Activated naive CD8-positive, alpha-beta T cell treated with anti-CD3 and anti-CD28 coated beads, Interleukin-2, amount 10 ng/mL, durations not matched to agents 7 days and 5 days (primary cell): ENCODE results near the gene ALG9. TPM values are rescaled to one million over a fixed set of nuclear protein-coding genes. Genes with fewer than 3 reads are reported as not detected.
A peak's percentile ranks its signal among the peaks of the same experiment; 100 is the strongest.

ENCODE experiments used
- ATAC-seq: fragments of 150-1000 bp; cut with Tn5 transposase; one replicate; pipeline ENCODE4 v1.10.0; 2021; ENCODE audit warnings: low read depth, moderate library complexity
- POLR2A ChIA-PET: fragments of 350-600 bp; sonication (Branson Sonifier 250); formaldehyde crosslinking; loops from one replicate; lab custom pipeline; 2021; ENCODE audit warnings: antibody characterized with exemption; lab: Charles Lee
- DNase-seq: peaks from one replicate; pipeline ENCODE4 v3.0.0; 2021
- H3K27ac Mint-ChIP-seq: one replicate; pipeline ENCODE4 v1.8.0; 2022; ENCODE audit warnings: mild to moderate bottlenecking, mixed read lengths
- H3K27me3 Mint-ChIP-seq: one replicate; pipeline ENCODE4 v1.8.0; 2022; ENCODE audit warnings: mild to moderate bottlenecking, moderate library complexity, mixed read lengths
- H3K36me3 Mint-ChIP-seq: one replicate; pipeline ENCODE4 v1.8.0; 2021; ENCODE audit warnings: mild to moderate bottlenecking, mixed read lengths
- H3K4me1 Mint-ChIP-seq: one replicate; pipeline ENCODE4 v1.8.0; 2021; ENCODE audit warnings: mixed read lengths
- H3K4me3 Mint-ChIP-seq: one replicate; pipeline ENCODE4 v1.8.0; 2022; ENCODE audit warnings: mild to moderate bottlenecking, moderate library complexity, mixed read lengths
- H3K9me3 Mint-ChIP-seq: one replicate; pipeline ENCODE4 v1.8.0; 2021; ENCODE audit warnings: mixed read lengths
- total RNA-seq, 2 experiments: library from RNA; stranded (reverse); gene quantifications; one replicate each; pipeline ENCODE4 v1.2.3, GENCODE V29; 2021

ALG9 gene
- total RNA-seq, 2 experiments from 2014 or later: 26.8 to 28.8 TPM

GRCh38 chr11:111837366-111837891 is 34.0 kb downstream of the ALG9 start:
- POLR2A ChIA-PET: no interaction called here
- no peak overlapping the region for H3K27ac Mint-ChIP-seq
- H3K36me3 Mint-ChIP-seq: peaks cover 30% of the 10 kb centered on the region

GRCh38 chr11:111836721-111837120 is 34.7 kb downstream of the ALG9 start:
- POLR2A ChIA-PET: no interaction called here
- H3K9me3 Mint-ChIP-seq: no peaks in the 10 kb centered on the region
- peaks cover 31% of the 10 kb centered on the region for H3K36me3 Mint-ChIP-seq
- no peak overlapping the region for H3K27ac Mint-ChIP-seq
- no peak overlapping the region for H3K4me3 Mint-ChIP-seq
- no peak for DNase-seq
- ATAC-seq: peak; percentile 38
- H3K4me1 Mint-ChIP-seq: peaks cover 21% of the 10 kb centered on the region
- H3K27me3 Mint-ChIP-seq: no peaks in the 10 kb centered on the region

More at GRCh38 chr11:111837366-111837891, 34.0 kb downstream of the ALG9 start:
- Mint-ChIP-seq H3K4me1 (peaks cover 21% of the 10 kb centered on the region), H3K27me3 (no peaks in the 10 kb centered on the region), H3K4me3 (no peak overlapping the region), H3K9me3 (no peaks in the 10 kb centered on the region)
- DNase-seq (no peak), ATAC-seq (no peak)

GRCh38 chr11:111836162-111836561 is 35.2 kb downstream of the ALG9 start:
- Mint-ChIP-seq H3K27ac (no peak overlapping the region), H3K27me3 (no peaks in the 10 kb centered on the region), H3K36me3 (peaks cover 31% of the 10 kb centered on the region), H3K9me3 (no peaks in the 10 kb centered on the region), H3K4me1 (peaks cover 19% of the 10 kb centered on the region), H3K4me3 (no peak overlapping the region)
- DNase-seq (no peak), ATAC-seq (no peak)
- POLR2A ChIA-PET: no interaction called here

- no peak overlapping the region for H3K27ac Mint-ChIP-seq
- no peak overlapping the region for H3K4me3 Mint-ChIP-seq
- DNase-seq (no peak), ATAC-seq (no peak)
- no peaks in the 10 kb centered on the region for H3K9me3 Mint-ChIP-seq
- no peaks in the 10 kb centered on the region for H3K27me3 Mint-ChIP-seq
- POLR2A ChIA-PET: no interaction called here
- H3K36me3 Mint-ChIP-seq: peaks cover 31% of the 10 kb centered on the region
- H3K4me1 Mint-ChIP-seq: peaks cover 17% of the 10 kb centered on the region
Measured at GRCh38 chr11:111835665-111836064, 35.7 kb downstream of the ALG9 start.

GRCh38 chr11:111834432-111835163 is 36.8 kb downstream of the ALG9 start:
- no peaks in the 10 kb centered on the region for H3K27me3 Mint-ChIP-seq
- no peak for DNase-seq
- peaks cover 17% of the 10 kb centered on the region for H3K4me1 Mint-ChIP-seq
- POLR2A ChIA-PET: no interaction called here
- H3K27ac Mint-ChIP-seq: no peak overlapping the region
- H3K36me3 Mint-ChIP-seq: peaks cover 33% of the 10 kb centered on the region
- H3K4me3 Mint-ChIP-seq: no peak overlapping the region
- no peaks in the 10 kb centered on the region for H3K9me3 Mint-ChIP-seq
- ATAC-seq: no peak

- H3K27me3 Mint-ChIP-seq: no peaks in the 10 kb centered on the region
- no peak overlapping the region for H3K4me3 Mint-ChIP-seq
- ATAC-seq: no peak
- H3K4me1 Mint-ChIP-seq: peaks cover 17% of the 10 kb centered on the region
- no peak for DNase-seq
- POLR2A ChIA-PET: no interaction called here
- H3K27ac Mint-ChIP-seq: no peak overlapping the region
- H3K9me3 Mint-ChIP-seq: no peaks in the 10 kb centered on the region
- H3K36me3 Mint-ChIP-seq: peaks cover 31% of the 10 kb centered on the region
Measured at GRCh38 chr11:111833524-111833923, 37.9 kb downstream of the ALG9 start.

GRCh38 chr11:111829185-111829968 is 42.0 kb downstream of the ALG9 start:
- H3K9me3 Mint-ChIP-seq: no peaks in the 10 kb centered on the region
- H3K27me3 Mint-ChIP-seq: no peaks in the 10 kb centered on the region
- ATAC-seq (no peak), DNase-seq (no peak)
- H3K36me3 Mint-ChIP-seq: peaks cover 22% of the 10 kb centered on the region
- no peaks in the 10 kb centered on the region for H3K4me1 Mint-ChIP-seq
- H3K4me3 Mint-ChIP-seq: no peak overlapping the region
- no peak overlapping the region for H3K27ac Mint-ChIP-seq
- POLR2A ChIA-PET: no interaction called here

GRCh38 chr11:111826322-111826950 is 44.9 kb downstream of the ALG9 start:
- no peaks in the 10 kb centered on the region for H3K9me3 Mint-ChIP-seq
- H3K4me1 Mint-ChIP-seq: no peaks in the 10 kb centered on the region
- no peak overlapping the region for H3K4me3 Mint-ChIP-seq
- no peak overlapping the region for H3K27ac Mint-ChIP-seq
- POLR2A ChIA-PET: no interaction called here
- ATAC-seq: no peak
- no peaks in the 10 kb centered on the region for H3K27me3 Mint-ChIP-seq
- H3K36me3 Mint-ChIP-seq: peaks cover 14% of the 10 kb centered on the region
- DNase-seq: no peak

- Mint-ChIP-seq H3K27me3 (no peaks in the 10 kb centered on the region), H3K36me3 (peaks cover 15% of the 10 kb centered on the region), H3K9me3 (no peaks in the 10 kb centered on the region), H3K27ac (no peak overlapping the region), H3K4me1 (no peaks in the 10 kb centered on the region), H3K4me3 (no peak overlapping the region)
- DNase-seq (no peak), ATAC-seq (no peak)
- POLR2A ChIA-PET: no interaction called here
Measured at GRCh38 chr11:111823629-111824028, 47.8 kb downstream of the ALG9 start.

- no peaks in the 10 kb centered on the region for H3K4me1 Mint-ChIP-seq
- no peak overlapping the region for H3K4me3 Mint-ChIP-seq
- no peaks in the 10 kb centered on the region for H3K9me3 Mint-ChIP-seq
- no peak overlapping the region for H3K27ac Mint-ChIP-seq
- no peak for ATAC-seq
- peaks cover 13% of the 10 kb centered on the region for H3K36me3 Mint-ChIP-seq
- POLR2A ChIA-PET: no interaction called here
- DNase-seq: no peak
- H3K27me3 Mint-ChIP-seq: no peaks in the 10 kb centered on the region
Measured at GRCh38 chr11:111823131-111823530, 48.2 kb downstream of the ALG9 start.

GRCh38 chr11:111819829-111820237 is 51.5 kb downstream of the ALG9 start:
- Mint-ChIP-seq H3K36me3 (peaks cover 14% of the 10 kb centered on the region), H3K9me3 (no peaks in the 10 kb centered on the region), H3K27ac (no peak overlapping the region), H3K4me1 (peaks cover 3% of the 10 kb centered on the region), H3K27me3 (no peaks in the 10 kb centered on the region), H3K4me3 (no peak overlapping the region)
- DNase-seq (no peak), ATAC-seq (no peak)
- POLR2A ChIA-PET: interaction anchor here (0.5 kb wide), 1 partner anchor 51 kb away, joined by 3 read pairs; no protein-coding TSS in a partner anchor

- ATAC-seq: no peak
- H3K27ac Mint-ChIP-seq: no peak overlapping the region
- H3K27me3 Mint-ChIP-seq: no peaks in the 10 kb centered on the region
Measured at GRCh38 chr11:111819161-111819828, 52.1 kb downstream of the ALG9 start.

GRCh38 chr11:111815489-111815888 is 55.9 kb downstream of the ALG9 start:
- Mint-ChIP-seq H3K4me3 (no peak overlapping the region), H3K9me3 (no peaks in the 10 kb centered on the region), H3K27ac (no peak overlapping the region), H3K27me3 (no peaks in the 10 kb centered on the region), H3K36me3 (peaks cover 24% of the 10 kb centered on the region), H3K4me1 (peaks cover 3% of the 10 kb centered on the region)
- POLR2A ChIA-PET: interaction anchor here (0.6 kb wide), 1 partner anchor 98 kb away, joined by 4 read pairs; no protein-coding TSS in a partner anchor
- no peak for ATAC-seq
- no peak for DNase-seq

More at GRCh38 chr11:111819161-111819828, 52.1 kb downstream of the ALG9 start:
- H3K4me3 Mint-ChIP-seq: no peak overlapping the region
- no peak for DNase-seq
- H3K36me3 Mint-ChIP-seq: peaks cover 15% of the 10 kb centered on the region
- no peaks in the 10 kb centered on the region for H3K9me3 Mint-ChIP-seq
- POLR2A ChIA-PET: interaction anchor here (0.5 kb wide), 1 partner anchor 51 kb away, joined by 3 read pairs; no protein-coding TSS in a partner anchor
- H3K4me1 Mint-ChIP-seq: peaks cover 3% of the 10 kb centered on the region
